ENCODE data around the gene SALL4. TPM values are rescaled to one million over a fixed set of nuclear protein-coding genes. Genes with fewer than 3 reads are reported as not detected.

SALL4 gene
- total and polyA plus RNA-seq, 2 donors from 2014 or later = 0.09 TPM; not detected in 1

DNA sequence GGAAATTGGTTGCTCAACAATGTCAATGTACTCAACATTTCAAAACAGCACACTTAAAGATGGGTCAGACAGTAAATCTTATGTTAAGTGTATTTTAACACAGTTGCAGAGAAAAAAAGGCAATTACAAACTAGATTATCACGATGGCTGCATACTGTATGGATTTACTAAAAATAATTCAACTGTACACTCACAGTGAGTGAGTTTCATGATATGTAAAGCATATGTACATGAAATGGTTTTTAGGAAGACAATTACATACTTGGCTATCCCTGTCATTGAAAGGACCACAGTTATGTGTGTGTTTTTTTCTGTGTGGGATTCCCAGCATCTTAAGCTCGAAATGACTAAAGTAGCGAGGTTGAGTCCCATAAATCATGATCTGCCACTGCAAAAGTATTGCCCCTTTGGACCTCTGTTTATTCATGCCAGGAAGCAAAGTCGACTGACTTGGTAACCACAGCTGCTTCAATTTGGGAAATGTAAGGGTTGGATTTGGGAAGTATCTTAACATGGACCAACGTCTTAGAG lies 5.5 kb upstream of the SALL4 start:
- H3K4me1 ChIP-seq (ENCODE audit: control insufficient read depth in 2 of 3, insufficient read depth in 2 of 3, low read depth in 1 of 3, low read length in 3 of 3) = no peaks in the 10 kb centered on the region
- H3K27ac ChIP-seq (ENCODE audit: low read depth in 2 of 2, low read length in 2 of 2) = no peak overlapping the region
- DNase-seq (no peak), FAIRE-seq (no peak)
- no peaks in the 10 kb centered on the region for H3K27me3 ChIP-seq (ENCODE audit: control insufficient read depth, insufficient read depth, low read length)
- H3K9ac ChIP-seq (ENCODE audit: low read length in 3 of 3) = no peak overlapping the region
- H3K9me3 ChIP-seq (ENCODE audit: control insufficient read depth in 2 of 3, insufficient read depth in 1 of 3, low read length in 3 of 3) = no peaks in the 10 kb centered on the region
- H3K4me3 ChIP-seq (ENCODE audit: low read length in 3 of 3) = no peak overlapping the region
- no peaks in the 10 kb centered on the region for H3K36me3 ChIP-seq (ENCODE audit: control insufficient read depth in 2 of 3, insufficient read depth in 3 of 3, low read length in 3 of 3)
- intact Hi-C loops (cut with DNase I) = loop anchor here (10.0 kb wide), 1 partner anchor 163 kb away; no protein-coding TSS in a partner anchor
- TF ChIP-seq, protein P1, sequence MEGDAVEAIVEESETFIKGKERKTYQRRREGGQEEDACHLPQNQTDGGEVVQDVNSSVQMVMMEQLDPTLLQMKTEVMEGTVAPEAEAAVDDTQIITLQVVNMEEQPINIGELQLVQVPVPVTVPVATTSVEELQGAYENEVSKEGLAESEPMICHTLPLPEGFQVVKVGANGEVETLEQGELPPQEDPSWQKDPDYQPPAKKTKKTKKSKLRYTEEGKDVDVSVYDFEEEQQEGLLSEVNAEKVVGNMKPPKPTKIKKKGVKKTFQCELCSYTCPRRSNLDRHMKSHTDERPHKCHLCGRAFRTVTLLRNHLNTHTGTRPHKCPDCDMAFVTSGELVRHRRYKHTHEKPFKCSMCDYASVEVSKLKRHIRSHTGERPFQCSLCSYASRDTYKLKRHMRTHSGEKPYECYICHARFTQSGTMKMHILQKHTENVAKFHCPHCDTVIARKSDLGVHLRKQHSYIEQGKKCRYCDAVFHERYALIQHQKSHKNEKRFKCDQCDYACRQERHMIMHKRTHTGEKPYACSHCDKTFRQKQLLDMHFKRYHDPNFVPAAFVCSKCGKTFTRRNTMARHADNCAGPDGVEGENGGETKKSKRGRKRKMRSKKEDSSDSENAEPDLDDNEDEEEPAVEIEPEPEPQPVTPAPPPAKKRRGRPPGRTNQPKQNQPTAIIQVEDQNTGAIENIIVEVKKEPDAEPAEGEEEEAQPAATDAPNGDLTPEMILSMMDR (IDR thresholded peaks at IDR 0.05; ENCODE audit: borderline replicate concordance, extremely low read depth, insufficient read depth) = no peak

DNA sequence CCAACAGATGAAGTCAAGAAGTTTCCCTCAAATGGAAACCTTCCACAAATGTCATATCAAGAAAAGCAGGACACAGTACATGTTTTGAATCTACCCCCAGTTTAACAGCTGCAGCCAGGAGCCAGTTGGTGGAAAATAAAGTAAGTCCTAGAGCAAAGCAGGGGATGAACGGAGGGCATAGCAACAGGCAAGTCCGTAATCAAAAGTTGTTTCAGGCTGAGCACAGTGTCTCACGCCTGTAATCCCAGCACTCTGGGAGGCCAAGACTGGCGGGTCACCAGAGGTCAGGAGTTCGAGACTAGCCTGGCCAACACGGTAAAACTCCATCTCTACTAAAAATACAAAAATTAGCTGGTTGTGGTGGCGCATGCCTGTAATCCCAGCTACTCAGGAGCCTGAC lies 2.4 kb upstream of the SALL4 start:
- H3K9me3 ChIP-seq (ENCODE audit: control insufficient read depth in 2 of 3, insufficient read depth in 1 of 3, low read length in 3 of 3) = no peaks in the 10 kb centered on the region
- intact Hi-C loops (cut with DNase I) = loop anchor here (10.0 kb wide), 1 partner anchor 160 kb away; no protein-coding TSS in a partner anchor
- no peak overlapping the region for H3K27ac ChIP-seq (ENCODE audit: low read depth in 2 of 2, low read length in 2 of 2)
- DNase-seq (no peak), FAIRE-seq (no peak)
- TF ChIP-seq, protein P1 (IDR thresholded peaks at IDR 0.05; ENCODE audit: borderline replicate concordance, extremely low read depth, insufficient read depth) = no peak
- H3K27me3 ChIP-seq (ENCODE audit: control insufficient read depth, insufficient read depth, low read length) = no peaks in the 10 kb centered on the region
- H3K4me1 ChIP-seq (ENCODE audit: control insufficient read depth in 2 of 3, insufficient read depth in 2 of 3, low read depth in 1 of 3, low read length in 3 of 3) = peaks cover 0 to 3% (median 3%) of the 10 kb centered on the region in 3 donors
- H3K4me3 ChIP-seq (ENCODE audit: low read length in 3 of 3) = no peak overlapping the region
- no peak overlapping the region for H3K9ac ChIP-seq (ENCODE audit: low read length in 3 of 3)
- no peaks in the 10 kb centered on the region for H3K36me3 ChIP-seq (ENCODE audit: control insufficient read depth in 2 of 3, insufficient read depth in 3 of 3, low read length in 3 of 3)

DNA sequence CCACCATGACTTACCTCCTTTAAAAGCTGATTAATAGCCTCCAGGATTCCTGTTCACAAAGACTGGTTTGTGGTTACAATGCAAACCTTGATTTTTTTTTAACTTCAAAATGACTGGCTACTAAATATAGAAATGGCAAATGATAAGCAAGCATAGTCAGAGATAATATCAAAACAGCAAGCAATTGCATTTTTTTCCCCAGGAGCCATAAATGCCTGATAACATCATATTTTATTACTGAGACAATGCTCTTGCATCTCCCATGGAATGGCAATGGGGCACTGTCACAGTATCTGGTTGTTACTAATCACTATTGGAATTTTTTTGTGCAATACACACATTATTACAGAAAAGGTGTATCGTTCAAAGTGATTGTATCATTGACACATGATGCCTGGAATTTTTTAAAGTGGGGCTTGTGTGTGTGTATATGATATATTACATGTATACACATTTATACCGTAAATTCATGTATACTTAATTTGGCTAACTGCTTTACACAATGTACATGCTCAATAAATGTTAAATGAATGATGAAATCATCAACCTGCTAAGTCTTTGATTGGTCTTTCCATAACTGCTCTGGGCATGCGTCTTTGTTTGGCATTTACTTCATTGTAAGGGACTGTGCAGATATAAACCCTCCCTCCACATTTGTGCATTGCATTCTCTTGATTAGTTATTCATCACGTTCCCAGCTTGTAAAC lies 980 bp upstream of the SALL4 start:
- intact Hi-C loops (cut with DNase I) = loop anchor here (10.0 kb wide), 1 partner anchor 158 kb away; no protein-coding TSS in a partner anchor

More for the DNA sequence above, 980 bp upstream of the SALL4 start:
- Histone ChIP-seq H3K9ac (ENCODE audit: low read length in 3 of 3) (no peak overlapping the region), H3K4me1 (ENCODE audit: control insufficient read depth in 2 of 3, insufficient read depth in 2 of 3, low read depth in 1 of 3, low read length in 3 of 3) (peaks cover 0 to 3% (median 3%) of the 10 kb centered on the region in 3 donors), H3K4me3 (ENCODE audit: low read length in 3 of 3) (no peak overlapping the region), H3K27ac (ENCODE audit: low read depth in 2 of 2, low read length in 2 of 2) (no peak overlapping the region), H3K9me3 (ENCODE audit: control insufficient read depth in 2 of 3, insufficient read depth in 1 of 3, low read length in 3 of 3) (no peaks in the 10 kb centered on the region), H3K36me3 (ENCODE audit: control insufficient read depth in 2 of 3, insufficient read depth in 3 of 3, low read length in 3 of 3) (no peaks in the 10 kb centered on the region), H3K27me3 (ENCODE audit: control insufficient read depth, insufficient read depth, low read length) (peaks cover 2% of the 10 kb centered on the region)
- TF ChIP-seq, protein P1 (IDR thresholded peaks at IDR 0.05; ENCODE audit: borderline replicate concordance, extremely low read depth, insufficient read depth) = no peak
- no peak for DNase-seq
- FAIRE-seq = no peak

Measured in kidney (tissue), 14 donors.